Stomach smooth muscle (tissue), 2 donors: Measurements from ENCODE around the gene TJP1.
"Not testable (repeated sequence)": the region's sequence is repeated elsewhere in the genome, so short reads cannot be mapped to it uniquely, and the experiment has no call there.

Experiments used
- H3K27ac ChIP-seq: one replicate; pipeline ENCODE4 v1.7.0; 2013; ENCODE audit warnings: mild to moderate bottlenecking, low read length, inconsistent platforms
- H3K27me3 ChIP-seq, 2 donors: one replicate each; pipeline ENCODE4 v1.7.0; 2013; ENCODE audit warnings: low read length in 2 of 2; ENCODE audit not compliant: insufficient read depth in 2 of 2, control insufficient read depth in 1 of 2
- H3K36me3 ChIP-seq, 2 donors: one replicate each; pipeline ENCODE4 v1.7.0; 2013; ENCODE audit warnings: low read length in 2 of 2; ENCODE audit not compliant: control insufficient read depth in 2 of 2, insufficient read depth in 2 of 2
- H3K4me1 ChIP-seq: one replicate; pipeline ENCODE4 v1.7.0; 2013; ENCODE audit warnings: low read length; ENCODE audit not compliant: control insufficient read depth, insufficient read depth
- H3K4me3 ChIP-seq, 2 donors: one replicate each; pipeline ENCODE4 v1.7.0; 2013; ENCODE audit warnings: low read length in 2 of 2
- H3K9ac ChIP-seq, 2 donors: one replicate each; pipeline ENCODE4 v1.7.0; 2013; ENCODE audit warnings: low read length in 2 of 2, mild to moderate bottlenecking in 1 of 2
- H3K9me3 ChIP-seq, 2 donors: one replicate each; pipeline ENCODE4 v1.7.0; 2013; ENCODE audit warnings: low read length in 2 of 2; ENCODE audit not compliant: control insufficient read depth in 2 of 2
- donor health status: healthy.
- donor health status: Pancreatic carcinoma.

The TJP1 gene

DNA sequence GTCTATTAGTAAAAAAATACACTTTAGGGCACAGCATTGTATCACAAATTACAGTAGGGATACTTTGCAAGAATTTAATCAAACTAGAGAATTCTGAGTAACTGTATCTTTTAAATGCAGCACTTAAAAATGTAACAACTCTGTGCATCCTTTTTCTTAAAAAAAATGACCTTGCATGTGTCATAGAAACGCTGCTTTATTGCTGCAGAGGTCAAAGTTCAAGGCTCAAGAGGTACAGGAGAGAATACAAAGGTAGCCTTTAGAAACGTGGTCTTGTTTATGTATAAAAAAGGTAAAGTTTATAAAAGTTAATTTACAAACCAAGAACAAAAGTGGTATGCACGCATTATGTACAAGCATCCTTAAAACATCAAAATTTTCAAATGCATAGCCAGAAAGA lies 122.0 kb downstream of the TJP1 start:
- Histone ChIP-seq H3K27ac (no peak overlapping the region), H3K27me3 (no peaks in the 10 kb centered on the region), H3K36me3 (peaks cover 22 to 32% of the 10 kb centered on the region in 2 donors), H3K4me3 (no peak overlapping the region), H3K9me3 (no peaks in the 10 kb centered on the region), H3K4me1 (peaks cover 3% of the 10 kb centered on the region), H3K9ac (no peak overlapping the region)

GRCh38 chr15:29699791-29700190 lies 122.5 kb downstream of the TJP1 start:
- Histone ChIP-seq H3K36me3 (peaks cover 17 to 27% of the 10 kb centered on the region in 2 donors), H3K4me1 (peaks cover 3% of the 10 kb centered on the region), H3K4me3 (no peak overlapping the region), H3K9ac (no peak overlapping the region), H3K27ac (no peak overlapping the region), H3K27me3 (no peaks in the 10 kb centered on the region), H3K9me3 (no peaks in the 10 kb centered on the region)

DNA sequence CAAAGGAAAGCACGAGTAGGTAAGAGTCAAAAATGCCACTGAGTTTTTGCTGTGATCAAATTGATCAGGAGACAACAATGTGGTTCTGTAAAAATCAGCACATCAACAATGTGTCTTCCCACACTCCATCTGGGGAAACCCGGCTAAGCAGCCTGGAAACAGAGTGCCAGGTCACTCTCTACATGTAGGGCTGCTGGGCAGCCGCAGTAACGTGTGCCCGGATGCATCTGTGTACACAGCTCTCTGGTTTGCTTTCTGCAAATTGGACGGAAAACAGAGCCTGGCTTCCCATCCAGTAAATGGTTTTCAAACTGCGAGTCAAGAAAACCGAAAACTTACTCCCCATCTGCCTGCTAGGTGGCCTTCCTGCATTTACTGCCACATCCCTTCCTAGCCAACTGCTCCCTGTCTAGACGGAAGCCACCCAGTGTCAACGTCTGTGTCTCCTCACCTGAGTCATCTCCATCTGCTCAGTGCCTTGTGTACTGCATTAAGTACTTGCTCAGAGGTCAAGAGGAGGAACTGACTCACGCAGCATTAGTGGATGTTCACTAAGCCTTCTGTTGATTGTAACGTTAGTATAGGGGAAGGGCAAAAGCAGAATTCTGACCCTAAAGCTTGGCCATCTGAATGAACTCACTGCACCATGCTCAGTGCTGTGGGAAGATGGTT lies 124.1 kb downstream of the TJP1 start:
- peaks cover 3% of the 10 kb centered on the region for H3K4me1 ChIP-seq
- H3K27me3 ChIP-seq: no peaks in the 10 kb centered on the region
- no peak overlapping the region for H3K9ac ChIP-seq
- H3K9me3 ChIP-seq: no peaks in the 10 kb centered on the region
- peaks cover 9 to 19% of the 10 kb centered on the region in 2 donors for H3K36me3 ChIP-seq
- H3K4me3 ChIP-seq: no peak overlapping the region
- no peak overlapping the region for H3K27ac ChIP-seq

GRCh38 chr15:29696950-29697738 lies 125.1 kb downstream of the TJP1 start:
- H3K9me3 ChIP-seq: no peaks in the 10 kb centered on the region
- peaks cover 7 to 14% of the 10 kb centered on the region in 2 donors for H3K36me3 ChIP-seq
- H3K4me3 ChIP-seq: no peak overlapping the region
- no peak overlapping the region for H3K9ac ChIP-seq
- peaks cover 3% of the 10 kb centered on the region for H3K4me1 ChIP-seq
- H3K27ac ChIP-seq: no peak overlapping the region
- no peaks in the 10 kb centered on the region for H3K27me3 ChIP-seq

GRCh38 chr15:29696506-29696905 lies 125.8 kb downstream of the TJP1 start:
- H3K4me1 ChIP-seq, H3K9me3 ChIP-seq, H3K27me3 ChIP-seq, H3K27ac ChIP-seq, H3K9ac ChIP-seq, H3K4me3 ChIP-seq: not testable (repeated sequence)
- H3K36me3 ChIP-seq: peaks cover 7 to 11% of the 10 kb centered on the region in 2 donors

DNA sequence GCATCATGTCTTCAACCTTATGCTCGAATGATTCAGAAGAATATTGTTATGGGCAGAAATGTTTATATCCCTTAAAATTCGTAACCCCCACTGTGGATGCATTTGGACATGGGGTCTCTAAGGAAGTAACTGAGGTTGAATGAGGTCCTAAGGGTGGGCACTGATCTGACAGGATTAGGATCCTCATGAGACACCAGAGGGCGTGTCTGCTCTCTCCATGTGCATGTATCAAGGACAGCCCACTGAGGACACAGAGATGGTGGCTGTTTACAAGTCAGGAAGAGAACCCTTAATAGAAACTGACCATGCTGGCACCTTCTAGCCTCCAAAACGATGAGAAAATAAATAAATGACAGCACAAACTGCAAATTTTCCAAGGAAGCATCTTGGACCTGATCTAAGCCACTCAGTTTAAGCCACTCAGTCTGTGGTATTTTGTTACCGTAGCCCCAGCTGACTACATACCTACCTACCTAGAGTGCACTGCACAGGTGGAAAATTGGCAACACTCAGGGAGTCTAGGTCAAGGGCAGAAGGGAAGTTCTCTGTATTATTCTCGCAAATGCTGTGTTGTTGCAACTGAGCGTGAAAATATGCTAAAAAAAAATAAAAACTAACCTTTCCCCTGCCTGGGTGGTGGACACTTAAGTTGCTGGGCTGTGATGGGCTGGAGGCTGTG lies 126.6 kb downstream of the TJP1 start:
- no peak overlapping the region for H3K27ac ChIP-seq
- peaks cover 4 to 8% of the 10 kb centered on the region in 2 donors for H3K36me3 ChIP-seq
- no peaks in the 10 kb centered on the region for H3K9me3 ChIP-seq
- peaks cover 3% of the 10 kb centered on the region for H3K4me1 ChIP-seq
- H3K9ac ChIP-seq: no peak overlapping the region
- H3K27me3 ChIP-seq: no peaks in the 10 kb centered on the region
- H3K4me3 ChIP-seq: no peak overlapping the region

DNA sequence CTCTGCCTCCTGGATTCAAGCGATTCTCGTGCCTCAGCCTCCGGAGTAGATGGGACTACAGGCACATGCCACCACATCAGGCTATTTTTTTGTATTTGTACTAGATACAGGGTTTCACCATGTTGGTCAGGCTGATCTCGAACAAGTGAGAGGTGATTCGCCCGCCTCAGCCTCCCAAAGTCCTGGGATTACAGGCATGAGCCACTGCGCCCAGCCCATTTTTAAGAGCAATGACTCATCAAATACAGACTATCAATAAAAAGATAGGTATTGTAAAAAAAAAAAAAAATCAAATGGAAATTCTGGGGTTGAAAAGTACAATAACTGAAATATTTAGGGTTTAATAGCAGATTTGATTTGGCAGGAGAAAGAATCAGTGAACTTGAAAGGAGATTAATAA lies 129.0 kb downstream of the TJP1 start:
- peaks cover 0 to 3% of the 10 kb centered on the region in 2 donors for H3K36me3 ChIP-seq
- no peak overlapping the region for H3K4me3 ChIP-seq
- H3K27ac ChIP-seq: no peak overlapping the region
- no peaks in the 10 kb centered on the region for H3K27me3 ChIP-seq
- H3K9ac ChIP-seq: no peak overlapping the region
- H3K4me1 ChIP-seq: peaks cover under 1% of the 10 kb centered on the region
- no peaks in the 10 kb centered on the region for H3K9me3 ChIP-seq

DNA sequence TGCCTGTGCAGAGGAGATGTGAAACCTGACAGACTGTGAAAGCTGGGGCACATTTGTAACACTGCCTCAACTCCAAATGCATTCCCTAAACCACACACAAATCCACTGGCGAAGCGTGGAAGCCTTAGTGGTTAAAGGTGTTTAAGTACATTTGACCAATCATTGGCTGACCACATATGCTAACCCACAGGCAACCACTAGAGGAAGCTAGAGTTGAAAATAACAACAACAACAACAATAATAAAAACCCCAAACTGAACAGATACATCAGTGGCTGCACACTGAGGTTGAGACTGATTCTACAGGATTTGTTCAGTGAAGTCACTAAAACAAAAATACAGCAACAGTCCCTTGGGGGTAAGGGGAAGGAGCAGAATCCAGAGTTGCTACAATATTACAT lies 129.7 kb downstream of the TJP1 start:
- no peak overlapping the region for H3K27ac ChIP-seq
- H3K4me1 ChIP-seq: no peaks in the 10 kb centered on the region
- no peaks in the 10 kb centered on the region for H3K27me3 ChIP-seq
- no peaks in the 10 kb centered on the region for H3K9me3 ChIP-seq
- H3K36me3 ChIP-seq: peaks cover 0 to 2% of the 10 kb centered on the region in 2 donors
- no peak overlapping the region for H3K9ac ChIP-seq
- no peak overlapping the region for H3K4me3 ChIP-seq

DNA sequence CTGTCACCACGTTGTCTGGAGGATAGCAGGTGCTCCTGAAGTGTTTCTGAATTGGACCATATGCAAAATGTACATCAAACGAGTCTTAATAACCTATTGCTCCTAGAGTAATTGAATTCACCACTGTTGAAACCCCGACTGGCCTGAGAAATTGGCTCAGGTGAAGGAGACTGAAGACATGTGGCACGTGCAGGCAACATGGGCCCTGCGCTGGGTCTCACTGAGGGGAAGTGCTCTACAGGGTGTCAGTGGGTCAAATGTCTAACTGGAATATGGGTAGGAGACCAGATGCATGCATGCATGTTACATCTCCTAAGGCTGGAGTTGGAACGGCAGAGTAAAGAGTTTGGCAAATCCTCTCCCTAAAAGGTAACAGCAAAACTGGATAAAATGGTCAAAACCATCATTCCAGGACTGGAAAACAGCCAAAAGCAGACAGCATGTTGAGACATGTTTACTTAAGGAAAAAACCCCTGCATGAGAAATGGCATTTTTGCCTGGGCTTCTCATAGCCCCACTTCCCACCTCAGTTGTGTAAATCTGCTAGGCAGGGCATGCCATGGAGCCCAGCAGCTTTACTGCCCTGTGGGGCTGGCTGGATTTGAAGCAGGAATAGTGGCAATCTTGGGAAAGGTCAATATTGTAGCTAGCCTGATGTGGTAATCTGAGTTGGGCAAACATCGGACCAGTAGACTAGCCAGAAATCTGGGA lies 131.3 kb downstream of the TJP1 start:
- Histone ChIP-seq H3K9ac (no peak overlapping the region), H3K27ac (no peak overlapping the region), H3K27me3 (no peaks in the 10 kb centered on the region), H3K36me3 (peaks cover 0 to 2% of the 10 kb centered on the region in 2 donors), H3K9me3 (no peaks in the 10 kb centered on the region), H3K4me3 (no peak overlapping the region), H3K4me1 (no peaks in the 10 kb centered on the region)

GRCh38 chr15:29689287-29689986 lies 132.8 kb downstream of the TJP1 start:
- Histone ChIP-seq H3K9ac (no peak overlapping the region), H3K4me1 (no peaks in the 10 kb centered on the region), H3K27me3 (no peaks in the 10 kb centered on the region), H3K36me3 (peaks cover 0 to 2% of the 10 kb centered on the region in 2 donors), H3K4me3 (no peak overlapping the region), H3K27ac (no peak overlapping the region), H3K9me3 (no peaks in the 10 kb centered on the region)
